HEK293 (cell line): Measurements from ENCODE around the gene IRAK3.

Source experiments
- ELK4 ChIP-seq: IDR thresholded peaks from 2 replicates; pipeline ENCODE4 v1.6.1; 2011; ENCODE audit warnings: mild to moderate bottlenecking, low read depth, low read length, borderline replicate concordance
- GLI4 ChIP-seq: fragments of 450-650 bp; formaldehyde crosslinking; IDR thresholded peaks from 2 replicates; pipeline ENCODE4 v1.5.1; 2016; ENCODE audit warnings: missing biosample characterization, missing genetic modification characterization
- ZIC2 ChIP-seq: fragments of 450-650 bp; formaldehyde crosslinking; IDR thresholded peaks from 2 replicates; pipeline ENCODE4 v1.5.1; 2016; ENCODE audit warnings: missing biosample characterization, missing genetic modification characterization
- TF ChIP-seq, protein P1 (sequence below): fragments of 450-650 bp; formaldehyde crosslinking; IDR thresholded peaks from 2 replicates; pipeline ENCODE4 v1.5.1; 2016; ENCODE audit warnings: missing biosample characterization, missing genetic modification characterization

DNA sequence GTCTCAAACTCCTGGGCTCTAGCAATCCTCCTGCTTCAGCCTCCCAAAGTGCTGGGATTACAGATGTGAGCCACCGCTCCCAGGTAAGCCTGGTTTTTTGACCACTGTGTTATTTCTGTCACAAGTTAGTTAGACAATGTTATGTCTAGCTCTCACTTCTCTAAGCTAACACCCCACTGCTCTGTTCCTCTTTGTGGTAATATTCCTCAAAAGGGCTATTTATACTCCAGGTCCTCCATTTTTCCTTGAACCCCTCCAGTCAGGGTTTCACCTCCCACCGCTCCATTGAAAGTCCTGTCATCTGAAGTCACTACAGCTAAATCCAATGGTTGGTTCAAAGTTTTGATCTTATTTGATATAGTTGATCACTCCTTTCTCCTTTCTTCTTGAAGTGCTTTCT, 5.1 kb downstream of the IRAK3 start:
- TF ChIP-seq ZIC2 (no peak), GLI4 (tag by site-specific recombination) (no peak), ELK4 (no peak)
- TF ChIP-seq, protein P1, sequence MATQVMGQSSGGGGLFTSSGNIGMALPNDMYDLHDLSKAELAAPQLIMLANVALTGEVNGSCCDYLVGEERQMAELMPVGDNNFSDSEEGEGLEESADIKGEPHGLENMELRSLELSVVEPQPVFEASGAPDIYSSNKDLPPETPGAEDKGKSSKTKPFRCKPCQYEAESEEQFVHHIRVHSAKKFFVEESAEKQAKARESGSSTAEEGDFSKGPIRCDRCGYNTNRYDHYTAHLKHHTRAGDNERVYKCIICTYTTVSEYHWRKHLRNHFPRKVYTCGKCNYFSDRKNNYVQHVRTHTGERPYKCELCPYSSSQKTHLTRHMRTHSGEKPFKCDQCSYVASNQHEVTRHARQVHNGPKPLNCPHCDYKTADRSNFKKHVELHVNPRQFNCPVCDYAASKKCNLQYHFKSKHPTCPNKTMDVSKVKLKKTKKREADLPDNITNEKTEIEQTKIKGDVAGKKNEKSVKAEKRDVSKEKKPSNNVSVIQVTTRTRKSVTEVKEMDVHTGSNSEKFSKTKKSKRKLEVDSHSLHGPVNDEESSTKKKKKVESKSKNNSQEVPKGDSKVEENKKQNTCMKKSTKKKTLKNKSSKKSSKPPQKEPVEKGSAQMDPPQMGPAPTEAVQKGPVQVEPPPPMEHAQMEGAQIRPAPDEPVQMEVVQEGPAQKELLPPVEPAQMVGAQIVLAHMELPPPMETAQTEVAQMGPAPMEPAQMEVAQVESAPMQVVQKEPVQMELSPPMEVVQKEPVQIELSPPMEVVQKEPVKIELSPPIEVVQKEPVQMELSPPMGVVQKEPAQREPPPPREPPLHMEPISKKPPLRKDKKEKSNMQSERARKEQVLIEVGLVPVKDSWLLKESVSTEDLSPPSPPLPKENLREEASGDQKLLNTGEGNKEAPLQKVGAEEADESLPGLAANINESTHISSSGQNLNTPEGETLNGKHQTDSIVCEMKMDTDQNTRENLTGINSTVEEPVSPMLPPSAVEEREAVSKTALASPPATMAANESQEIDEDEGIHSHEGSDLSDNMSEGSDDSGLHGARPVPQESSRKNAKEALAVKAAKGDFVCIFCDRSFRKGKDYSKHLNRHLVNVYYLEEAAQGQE (tag by site-specific recombination): no peak
